ENCODE results near the gene GGCX.

GGCX gene

DNA sequence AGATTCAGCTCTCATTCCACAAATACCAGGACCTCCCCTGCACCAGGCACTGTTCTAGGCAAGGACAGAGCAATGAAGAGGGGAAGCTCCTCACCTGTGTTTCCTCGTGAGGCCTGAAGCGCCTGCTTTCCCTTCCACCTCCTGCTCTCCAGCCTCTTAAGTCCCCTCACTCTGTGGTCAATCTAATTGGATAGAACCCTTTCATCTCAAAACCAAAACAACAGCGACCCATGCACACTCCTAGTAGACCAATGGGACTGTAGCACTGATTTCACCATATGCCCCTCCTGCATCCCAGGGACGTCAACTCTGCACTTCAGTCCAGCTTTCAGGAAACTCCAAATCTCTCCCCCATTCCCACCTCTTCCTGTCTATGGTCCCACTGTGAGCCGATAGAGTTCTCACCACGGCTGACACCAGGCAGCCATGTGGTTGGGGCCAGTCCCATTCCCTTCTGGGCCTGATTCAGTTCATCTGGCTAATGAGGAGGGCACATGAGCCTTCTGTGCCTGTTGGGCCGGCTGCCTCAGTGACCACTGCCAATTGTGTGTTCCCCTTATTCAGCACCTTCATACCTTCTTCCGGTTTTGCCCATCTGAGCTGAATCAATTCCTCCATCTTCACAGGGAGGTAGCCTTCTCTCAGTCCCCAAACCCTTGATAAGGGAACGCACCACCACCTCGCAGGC is 55.6 kb downstream of the GGCX start:
- no peak for DNase-seq

DNA sequence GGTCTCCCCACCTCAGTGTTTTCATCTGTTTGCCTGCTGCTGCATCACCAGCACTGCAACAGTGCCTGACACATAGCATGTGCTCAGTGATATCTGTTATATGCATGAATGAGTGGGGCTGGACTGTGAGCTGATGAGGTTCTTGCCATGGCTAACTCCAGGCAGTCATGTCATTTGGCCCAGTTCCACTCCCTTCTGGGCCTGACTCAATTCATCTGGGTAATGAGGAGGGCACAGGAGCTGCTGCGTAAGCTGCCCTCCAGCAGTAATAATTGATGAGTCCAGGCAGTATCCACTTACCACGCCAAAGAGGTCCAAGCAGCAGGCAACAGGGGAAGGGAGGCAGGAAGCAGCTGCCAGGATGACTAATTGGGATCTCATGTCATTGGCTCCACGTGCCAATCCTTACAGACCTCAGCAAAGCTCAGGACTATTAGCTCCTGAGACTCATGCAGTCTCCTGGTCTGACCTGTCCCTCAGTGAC is 56.5 kb downstream of the GGCX start:
- no peak for DNase-seq

DNA sequence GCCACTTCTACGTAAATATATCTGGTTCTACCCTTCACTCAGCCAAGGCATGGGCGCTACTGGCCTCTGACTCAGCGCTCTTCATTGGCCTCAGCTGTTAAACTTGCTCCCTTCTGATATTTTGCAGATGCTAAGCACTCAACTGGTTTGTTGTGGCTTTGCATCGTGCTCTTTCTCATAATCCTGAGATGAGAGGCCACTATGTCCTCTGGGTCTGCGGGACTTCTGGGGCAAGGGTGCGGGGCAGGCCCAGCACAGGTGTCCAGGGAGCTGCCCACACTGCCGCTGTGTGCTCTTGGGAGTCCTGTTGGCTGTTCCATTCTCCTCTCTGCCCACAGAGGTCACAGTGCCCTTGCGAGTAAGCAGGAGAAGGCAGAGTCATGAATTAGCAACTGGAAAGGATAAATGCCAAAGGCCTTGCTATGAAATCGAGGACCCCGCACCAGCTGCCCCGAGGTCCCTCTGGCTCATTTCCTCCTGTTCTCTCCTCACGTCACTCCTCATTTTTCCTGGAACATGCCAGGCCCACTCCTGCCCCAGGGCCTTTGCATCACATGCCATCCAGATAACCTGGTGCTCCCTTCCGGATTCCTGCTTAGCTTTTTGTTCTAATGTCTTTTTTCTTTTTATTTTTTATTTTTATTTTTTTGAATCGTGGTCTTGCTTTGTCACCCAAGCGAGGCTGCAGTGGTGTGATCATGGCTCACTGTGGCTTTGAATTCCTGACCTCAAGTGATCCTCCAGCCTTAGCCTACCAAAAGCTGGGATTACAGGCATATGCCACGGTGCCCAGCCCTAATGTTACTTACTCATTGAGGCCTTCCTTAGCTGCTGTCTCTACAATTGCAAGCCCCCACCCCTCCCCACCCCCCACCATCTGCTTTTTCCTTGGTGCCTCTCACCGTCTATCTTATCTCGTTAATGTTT is 57.2 kb downstream of the GGCX start:
- DNase-seq: no peak

DNA sequence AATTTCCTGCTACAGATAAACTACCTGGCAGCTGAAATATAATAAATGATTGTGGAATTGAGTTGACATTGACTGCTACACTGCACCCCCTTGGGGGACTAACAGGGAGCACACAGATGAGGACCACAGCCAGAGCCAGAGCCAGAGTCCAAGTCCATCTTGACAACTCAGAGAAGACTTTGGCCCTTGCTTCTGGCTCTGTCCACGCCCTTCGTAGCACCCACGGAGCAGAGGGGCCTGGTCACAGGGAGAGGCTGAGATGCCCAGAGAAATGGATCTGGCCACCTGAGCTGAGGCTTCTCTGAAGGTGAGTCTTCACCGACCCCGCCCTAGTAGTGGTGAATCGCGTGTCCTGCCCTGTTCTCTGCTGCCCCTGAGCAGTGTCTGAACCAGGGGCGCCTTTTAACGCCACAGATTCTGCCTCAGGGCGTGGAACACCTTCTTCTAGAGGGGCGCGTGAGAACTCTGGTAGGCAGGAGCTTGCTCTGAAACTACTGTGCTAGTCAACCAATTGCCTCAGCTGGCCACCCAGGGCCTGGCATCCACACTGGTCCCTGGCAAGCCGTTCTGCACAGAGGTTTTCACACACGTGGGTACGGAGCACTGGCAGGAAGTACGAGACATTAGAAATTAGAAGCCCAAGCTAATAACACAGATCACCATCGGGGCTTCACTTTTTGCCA is 58.0 kb downstream of the GGCX start:
- no peak for DNase-seq

DNA sequence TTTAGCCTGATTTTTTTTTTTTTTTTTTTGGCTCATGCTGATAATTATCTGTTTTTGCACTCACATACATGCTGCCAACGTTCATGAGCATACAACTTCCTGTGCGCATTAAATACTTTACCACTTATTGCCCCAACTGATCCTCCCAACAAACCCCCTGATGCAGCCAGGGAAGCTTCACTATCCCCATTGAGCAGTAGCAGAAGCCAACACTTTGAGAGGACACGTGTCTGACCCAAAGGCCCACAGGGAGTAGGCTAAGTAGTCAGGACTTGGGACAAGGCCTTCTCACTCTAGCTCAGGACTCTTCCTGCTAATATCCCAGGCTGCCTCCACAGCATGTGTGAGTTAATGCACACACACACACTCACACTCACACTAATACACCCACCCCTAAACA is 58.6 kb downstream of the GGCX start:
- no peak for DNase-seq

DNA sequence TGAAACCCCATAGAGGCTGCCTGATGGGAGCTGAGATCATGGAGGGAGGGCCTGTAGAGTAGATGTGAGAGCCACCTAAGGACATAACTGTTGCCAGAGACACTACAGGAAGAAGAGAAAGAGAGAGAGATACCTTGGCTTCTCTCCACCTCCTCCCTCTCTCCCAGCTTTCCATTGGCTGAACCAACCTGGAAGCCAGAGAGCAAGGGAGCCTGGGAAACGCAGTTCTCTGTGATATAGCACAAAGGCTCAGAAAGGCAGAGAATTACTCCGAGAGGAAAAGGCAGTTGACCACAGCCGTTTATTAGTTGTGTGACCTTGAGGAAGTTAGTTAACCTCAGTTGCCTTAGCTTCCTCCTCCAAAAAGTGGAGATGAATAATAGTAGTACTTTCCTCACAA is 60.0 kb downstream of the GGCX start:
- DNase-seq: no peak

DNA sequence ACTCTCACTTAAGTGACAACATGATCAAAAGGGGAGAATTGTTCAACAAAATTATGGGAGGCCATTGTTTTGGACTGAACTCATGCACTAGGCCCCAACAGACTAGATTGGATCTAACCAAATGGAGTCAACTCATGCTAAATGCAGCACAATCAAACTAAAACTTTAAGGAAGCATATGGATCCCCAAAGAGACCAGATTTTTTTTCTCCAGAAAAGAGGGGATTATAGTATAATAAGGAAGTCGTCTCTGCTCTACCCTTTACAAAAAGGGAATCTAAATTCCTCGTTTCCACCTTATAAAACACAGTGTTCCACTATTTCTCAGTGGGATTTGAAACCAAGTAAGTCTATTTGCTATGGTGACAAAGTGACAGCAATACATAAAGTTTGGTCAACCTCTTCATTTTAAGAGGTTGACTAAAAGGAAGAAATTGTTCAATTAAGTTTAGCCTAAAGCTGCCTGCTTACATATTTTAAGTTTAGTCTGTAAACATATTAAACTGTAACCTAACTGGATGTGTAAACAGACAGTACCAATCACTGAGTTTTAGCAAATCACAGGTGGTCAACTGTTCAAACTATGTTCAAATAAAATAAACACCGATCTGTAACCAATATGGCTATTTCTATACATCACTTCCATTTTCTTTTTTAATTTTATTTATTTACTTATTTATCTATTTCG is 63.2 kb downstream of the GGCX start:
- DNase-seq: no peak

DNA sequence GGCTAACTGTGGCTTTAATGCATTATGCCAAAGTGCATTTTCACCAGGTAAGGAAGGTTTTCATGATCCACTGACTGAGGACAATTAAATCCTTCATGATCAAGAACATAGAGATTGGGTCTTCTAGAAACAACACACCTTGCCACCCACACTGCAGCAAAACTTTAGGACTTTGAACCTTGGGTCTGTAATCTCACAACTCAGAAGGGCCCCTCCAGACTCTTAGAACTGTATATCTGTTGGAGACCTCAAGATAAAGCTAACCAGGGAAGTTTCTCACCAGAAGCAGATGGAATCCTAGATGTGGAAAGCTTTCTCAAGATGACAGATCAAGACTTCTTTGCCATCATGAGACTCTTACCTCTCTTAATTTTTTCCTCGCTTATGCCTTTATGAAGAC is 64.9 kb downstream of the GGCX start:
- DNase-seq: no peak
